ENCODE data around the gene NELFB.

NELFB gene

GRCh38 chr9:137305060-137305797 lies 50.1 kb downstream of the NELFB start:
- DNase-seq, result no peak

DNA sequence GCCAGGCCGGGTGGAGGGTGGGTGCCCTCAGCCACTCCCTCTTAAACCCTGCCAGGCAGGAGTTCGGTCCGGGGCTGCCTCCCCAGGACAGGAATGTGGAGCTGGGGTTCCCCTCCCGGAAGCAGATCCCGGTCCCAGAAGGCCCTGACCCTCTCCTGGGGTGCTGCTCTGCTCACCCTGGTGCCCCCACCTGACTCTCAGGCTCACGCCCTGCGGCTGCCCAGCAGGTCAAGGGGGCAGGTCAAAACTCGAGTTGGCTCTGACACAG lies 50.6 kb downstream of the NELFB start:
- no peak for DNase-seq

GRCh38 chr9:137306066-137306849 lies 51.1 kb downstream of the NELFB start:
- DNase-seq, result no peak

GRCh38 chr9:137306850-137307254 lies 51.7 kb downstream of the NELFB start:
- DNase-seq, result no peak

GRCh38 chr9:137307255-137308056 lies 52.3 kb downstream of the NELFB start:
- DNase-seq, result no peak

GRCh38 chr9:137308057-137308619 lies 53.0 kb downstream of the NELFB start:
- DNase-seq, result no peak

GRCh38 chr9:137309368-137310188 lies 54.5 kb downstream of the NELFB start:
- no peak for DNase-seq

DNA sequence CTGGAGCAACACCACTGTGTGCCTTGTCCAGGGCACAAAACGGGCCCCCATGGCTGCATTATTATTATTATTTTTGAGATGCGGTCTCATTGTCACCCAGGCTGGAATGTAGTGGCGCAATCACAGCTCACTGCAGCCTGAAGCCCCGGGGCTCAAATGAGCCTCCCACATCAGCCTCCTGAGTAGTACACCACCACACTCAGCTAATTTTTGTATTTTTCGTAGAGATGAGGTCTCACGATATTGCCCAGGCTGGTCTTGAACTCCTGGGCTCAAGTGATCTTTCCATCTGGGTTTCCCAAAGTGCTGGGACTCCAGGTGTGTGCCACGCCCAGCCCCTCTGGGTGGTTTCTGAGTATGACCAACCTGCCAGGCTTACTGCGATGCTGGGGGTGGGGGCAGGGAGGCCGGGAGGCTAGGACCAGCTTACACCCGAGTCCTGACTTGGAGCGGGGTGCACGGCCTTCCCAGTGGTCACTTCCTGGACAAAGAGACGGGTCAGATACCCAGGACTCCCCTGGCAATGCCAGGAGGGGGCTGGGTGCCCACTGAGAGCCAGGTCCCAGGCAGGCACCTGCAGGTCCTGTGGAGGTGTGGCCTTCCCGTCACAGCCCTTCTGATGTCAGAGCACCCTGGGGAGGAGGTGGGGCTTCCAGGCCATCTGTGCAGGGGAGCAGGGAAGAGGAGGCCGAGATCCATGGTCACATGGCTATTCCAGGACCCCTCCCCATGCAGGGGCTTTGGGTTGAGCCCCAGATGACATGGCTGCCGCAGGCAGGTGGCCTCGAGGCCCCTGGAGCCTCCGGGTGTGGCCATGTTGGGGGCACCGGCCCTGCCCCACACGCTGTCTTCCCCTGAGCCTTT lies 55.3 kb downstream of the NELFB start:
- DNase-seq, result no peak

DNA sequence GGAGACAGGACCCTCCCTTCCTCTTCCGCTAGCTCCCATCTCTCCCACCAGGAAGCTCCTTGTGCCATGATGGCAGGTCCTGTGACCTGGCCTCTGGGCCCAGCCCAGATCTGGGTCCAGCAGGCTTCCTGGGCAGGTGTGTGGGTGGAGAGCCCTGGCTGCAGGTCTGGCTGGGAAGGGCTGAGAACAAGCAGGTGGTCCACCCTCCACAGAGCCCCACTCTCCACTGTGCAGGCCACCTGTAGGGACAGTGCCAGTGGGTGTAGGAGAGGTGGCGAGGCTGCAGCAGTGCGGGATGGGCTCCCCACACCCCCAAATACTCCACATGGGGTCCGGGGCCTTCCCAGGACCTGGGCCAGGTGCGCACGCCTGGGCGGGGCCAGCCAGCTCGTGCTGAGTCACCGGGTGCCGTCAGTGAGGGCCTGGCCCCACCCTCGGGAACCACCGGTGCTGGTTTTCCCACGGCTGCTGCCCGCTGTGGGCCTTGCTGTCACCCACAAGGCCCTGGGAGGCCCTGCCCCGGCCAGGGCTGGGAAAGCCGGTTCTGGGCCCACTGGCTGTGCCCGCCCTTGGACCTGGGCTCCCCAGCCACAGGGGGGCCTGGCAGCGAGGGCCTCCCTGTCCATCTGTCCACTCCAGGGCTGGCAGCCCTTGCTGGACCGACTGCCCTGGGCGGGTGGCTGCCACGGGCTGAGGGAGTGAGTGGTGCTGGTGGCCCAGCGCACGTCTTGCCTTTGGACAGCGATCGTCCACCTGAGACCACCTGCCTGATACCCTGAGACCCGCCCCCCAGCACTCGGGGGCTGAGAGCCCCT lies 56.3 kb downstream of the NELFB start:
- DNase-seq, result no peak

DNA sequence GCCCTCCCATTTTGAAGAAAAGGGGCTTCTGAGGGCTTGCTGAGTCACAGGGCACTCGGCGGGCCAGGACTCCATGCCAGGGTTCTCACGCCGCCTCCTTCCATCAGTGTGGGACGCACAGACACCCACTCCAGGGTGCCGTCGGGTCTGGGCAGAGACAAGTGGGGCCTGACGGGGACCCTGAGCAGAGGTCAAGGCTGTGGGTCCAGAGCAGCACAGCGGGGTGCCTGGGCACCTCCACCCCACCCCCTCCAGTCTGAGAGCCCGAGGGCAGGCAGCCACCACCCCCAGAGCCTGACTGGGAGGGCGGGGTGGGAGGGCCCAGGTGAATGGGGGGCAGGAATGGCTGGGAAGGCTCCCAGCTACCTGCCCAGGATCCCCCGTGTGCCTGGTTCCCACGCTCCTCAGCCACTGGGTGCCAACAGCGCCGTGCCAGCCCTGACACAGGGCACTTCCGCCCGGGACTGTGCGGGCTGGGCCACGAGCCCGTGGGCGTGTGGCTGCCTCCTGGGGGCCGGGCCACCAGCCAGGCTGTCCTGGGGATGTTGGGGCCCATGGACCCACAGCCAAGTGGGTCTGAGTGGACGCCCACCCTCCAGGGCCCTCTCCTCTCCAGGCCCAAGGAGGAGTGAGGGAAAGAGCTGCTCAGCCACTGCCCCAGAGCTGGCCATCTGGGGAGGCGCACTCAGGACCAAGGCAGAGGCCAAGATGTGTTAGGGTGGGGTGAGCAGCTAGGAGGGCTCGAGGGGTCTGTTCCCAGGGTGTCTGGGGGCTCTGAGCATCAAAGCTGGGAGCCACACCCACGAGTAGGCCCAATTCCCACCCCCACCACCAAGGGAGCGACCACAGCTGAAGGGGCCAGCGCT lies 57.1 kb downstream of the NELFB start:
- DNase-seq, result no peak

GRCh38 chr9:137312852-137313325 lies 57.8 kb downstream of the NELFB start:
- no peak for DNase-seq

- DNase-seq, result no peak
Observed at GRCh38 chr9:137313326-137313936, 58.3 kb downstream of the NELFB start.

DNA sequence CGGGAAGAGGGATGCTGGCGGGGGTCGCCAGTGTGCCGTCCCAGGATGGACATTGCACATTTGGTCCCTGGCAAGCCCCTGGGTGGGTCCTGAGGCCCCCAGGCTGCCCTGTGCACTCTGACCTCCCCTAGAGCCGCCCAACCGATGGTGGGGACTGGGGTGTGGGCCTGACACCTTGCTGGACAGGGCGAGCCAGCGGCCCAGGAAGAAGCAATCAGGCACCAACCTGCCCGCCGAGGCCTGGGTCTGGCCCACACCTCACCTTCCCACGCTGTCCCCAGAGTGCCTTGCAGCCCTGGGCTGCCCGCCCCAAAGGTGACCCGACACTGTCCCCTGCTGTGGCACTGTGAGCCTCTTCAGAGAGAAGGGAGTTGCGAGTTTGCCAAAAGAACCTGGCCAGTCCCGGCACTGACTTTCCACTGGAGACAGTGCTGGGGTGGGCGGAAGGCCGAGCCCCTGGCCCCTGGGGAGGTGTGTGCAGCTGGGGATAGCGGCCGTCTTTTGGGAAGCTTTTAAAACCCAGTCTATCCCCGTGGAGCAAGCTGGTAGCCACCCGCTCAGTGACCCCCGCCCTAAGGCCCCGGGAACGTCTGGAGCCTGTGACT lies 58.9 kb downstream of the NELFB start:
- DNase-seq, result no peak

GRCh38 chr9:137314561-137315560 lies 59.7 kb downstream of the NELFB start:
- no peak for DNase-seq

- DNase-seq, result no peak
Observed at GRCh38 chr9:137315581-137316011, 60.5 kb downstream of the NELFB start.

DNA sequence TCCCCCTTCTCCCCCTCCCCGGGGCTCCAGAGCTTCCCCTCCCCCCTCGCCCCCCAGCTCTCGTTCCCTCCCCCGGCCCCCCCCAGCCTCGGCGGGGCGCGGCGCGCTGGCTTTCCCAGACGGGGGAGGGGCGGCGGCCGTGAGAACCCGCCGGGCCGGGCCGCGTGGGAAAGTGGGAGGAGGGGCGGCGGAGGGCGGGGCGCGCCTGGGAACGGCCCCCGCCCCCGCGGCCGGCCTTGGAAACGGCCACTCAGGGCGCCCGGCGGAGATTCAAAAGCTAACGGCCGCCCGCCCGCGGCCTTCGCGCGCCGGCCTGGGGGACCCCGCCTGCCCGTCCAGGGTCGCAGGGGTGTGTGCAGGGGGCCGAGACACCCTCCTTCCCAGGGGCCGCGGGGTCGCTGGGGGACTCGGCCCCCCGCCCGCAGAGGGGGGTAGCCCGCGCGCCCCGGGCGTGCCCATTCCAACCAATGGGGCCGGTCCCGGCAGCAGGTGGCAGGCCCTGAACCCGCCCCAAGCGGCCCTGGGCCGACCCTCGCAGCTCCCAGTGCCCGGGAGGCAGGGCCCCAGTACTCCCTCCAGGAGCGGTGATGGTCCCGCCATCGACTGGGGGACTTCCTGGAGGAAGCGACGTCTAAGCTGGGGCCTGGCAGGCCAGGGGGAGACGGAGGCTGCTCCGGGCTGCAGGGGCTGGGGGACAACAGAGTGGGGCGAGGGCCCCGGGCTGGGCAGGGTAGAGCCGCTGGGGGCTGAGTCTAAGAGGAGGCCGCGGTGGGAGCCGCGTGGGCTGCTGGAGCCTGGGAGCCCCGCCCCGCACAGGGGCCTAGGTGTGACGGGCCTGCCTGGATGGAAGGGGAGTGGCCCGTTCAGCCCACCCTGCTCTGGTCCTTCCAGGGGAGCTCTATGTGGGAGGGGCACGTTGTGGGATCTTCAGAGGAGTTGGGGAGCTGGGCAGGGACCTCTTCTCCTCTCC lies 61.2 kb downstream of the NELFB start:
- DNase-seq, result peak; percentile 31

All from NCI-H526 treated with DMSO at 0.1 percent for 48 hours (cell line).